COLO668 (cell line): Measurements from ENCODE around the gene ZFYVE28.

Experiments
- DNase-seq: peaks from one replicate; lab custom pipeline; 2025; ENCODE audit not compliant: unreplicated experiment; lab: John Stamatoyannopoulos, UW

Gene ZFYVE28

DNA sequence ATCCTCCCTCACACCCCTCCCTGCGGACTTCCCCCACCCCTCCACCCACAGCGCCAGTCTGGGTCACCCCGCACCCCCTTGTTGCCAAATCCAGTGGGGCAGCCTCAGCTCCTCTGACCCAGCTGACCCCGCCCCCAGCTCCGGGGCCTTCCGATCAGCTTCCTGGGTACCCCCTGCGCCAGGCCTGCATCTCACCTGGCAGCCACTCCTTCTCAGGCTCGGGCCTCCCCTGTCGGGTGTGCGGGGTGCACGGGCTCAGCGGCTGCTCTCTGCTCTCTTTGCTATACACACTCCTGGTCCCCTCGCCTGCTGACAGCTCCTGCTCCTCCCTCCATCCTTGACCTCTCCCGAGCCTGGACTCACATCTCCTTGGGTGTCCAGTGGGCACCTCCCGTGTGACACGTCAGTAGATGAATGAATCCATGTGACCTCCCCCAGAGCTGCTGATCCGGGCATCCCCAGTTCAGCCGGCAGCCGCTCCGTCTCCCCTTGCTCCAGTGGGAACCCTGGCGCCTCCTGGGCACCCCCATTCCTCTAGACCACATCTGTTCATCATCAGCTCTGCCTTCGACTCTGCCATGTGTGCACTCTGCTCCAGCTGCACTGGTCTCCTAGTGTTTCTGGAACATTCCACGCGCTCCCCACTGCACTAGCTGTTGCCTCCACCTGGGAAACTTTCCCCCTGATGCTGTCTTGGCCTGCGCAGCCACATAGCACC is 10.2 kb upstream of the ZFYVE28 start:
- no peak for DNase-seq

DNA sequence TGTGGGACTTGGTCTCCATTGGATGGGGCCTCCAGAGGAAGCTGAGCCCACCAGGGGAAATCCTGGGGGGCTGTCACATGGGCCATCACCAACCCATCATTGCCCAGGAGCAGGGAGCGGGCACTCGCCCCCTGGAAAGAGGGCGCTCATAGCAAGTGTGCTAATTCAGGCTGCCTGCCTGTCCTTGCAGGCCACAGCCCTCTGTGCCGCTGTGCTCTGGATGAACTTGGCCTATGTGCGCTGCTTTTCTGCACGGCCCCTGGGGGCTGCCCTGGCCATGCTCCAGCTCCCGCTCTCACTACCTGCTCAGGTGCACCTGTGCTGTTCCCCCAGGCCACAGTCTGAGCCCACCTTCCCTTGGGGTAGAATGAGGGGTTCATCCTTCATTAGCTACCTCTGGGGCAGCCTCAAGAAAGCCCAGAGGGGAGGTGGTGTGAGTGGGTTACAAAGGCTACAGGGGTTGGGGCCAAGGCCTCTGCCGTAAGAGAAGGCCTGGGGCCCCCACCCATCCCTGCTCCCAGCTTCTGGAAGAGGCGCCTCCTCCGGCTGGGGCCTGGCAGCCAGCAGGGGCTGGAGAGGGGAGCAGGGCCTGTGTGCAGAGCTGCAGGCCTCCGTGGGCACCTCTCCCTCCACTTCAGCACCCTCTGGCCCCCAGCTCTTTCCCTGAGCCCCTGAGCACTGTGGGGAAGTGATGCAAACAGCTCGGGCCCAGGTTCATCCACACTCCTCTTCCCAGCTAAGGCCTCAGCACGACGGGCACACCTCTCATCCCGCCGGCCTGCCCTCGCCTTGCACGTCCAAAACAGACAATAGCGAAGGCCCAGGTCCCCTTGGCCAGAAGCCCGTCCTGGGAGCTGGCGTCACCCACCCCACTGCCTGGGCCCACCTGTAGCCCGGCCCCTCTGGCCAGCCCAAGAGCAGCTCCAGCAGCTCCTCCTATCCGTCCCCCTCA is 9.2 kb upstream of the ZFYVE28 start:
- no peak for DNase-seq

DNA sequence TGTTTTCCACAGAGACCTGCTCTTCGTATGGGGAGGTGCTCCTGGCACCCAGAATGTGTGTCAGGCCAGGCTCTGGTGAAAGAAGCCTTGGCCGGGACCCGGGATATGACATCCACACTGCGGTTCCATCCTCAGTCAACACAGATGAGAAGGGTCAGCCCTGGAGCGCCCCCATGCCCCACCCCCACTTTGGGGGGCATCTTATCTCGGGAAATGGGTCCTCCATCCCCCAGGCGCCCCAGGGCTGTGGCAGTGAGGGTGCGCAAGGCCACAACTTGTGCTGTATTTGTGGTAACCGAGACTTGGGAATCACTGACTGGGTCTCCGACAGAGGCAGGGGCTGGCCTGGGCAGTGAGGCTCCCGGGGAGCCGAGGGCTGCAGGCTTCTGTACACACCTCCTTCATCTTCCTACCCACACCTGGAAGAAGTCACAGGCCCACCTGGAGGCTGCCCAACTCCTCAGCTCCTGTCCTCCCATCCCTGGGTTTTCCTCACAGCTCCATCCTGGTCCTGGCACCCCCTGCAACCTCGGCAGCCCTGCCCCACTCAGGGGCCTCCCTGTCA is 8.3 kb upstream of the ZFYVE28 start:
- no peak for DNase-seq

DNA sequence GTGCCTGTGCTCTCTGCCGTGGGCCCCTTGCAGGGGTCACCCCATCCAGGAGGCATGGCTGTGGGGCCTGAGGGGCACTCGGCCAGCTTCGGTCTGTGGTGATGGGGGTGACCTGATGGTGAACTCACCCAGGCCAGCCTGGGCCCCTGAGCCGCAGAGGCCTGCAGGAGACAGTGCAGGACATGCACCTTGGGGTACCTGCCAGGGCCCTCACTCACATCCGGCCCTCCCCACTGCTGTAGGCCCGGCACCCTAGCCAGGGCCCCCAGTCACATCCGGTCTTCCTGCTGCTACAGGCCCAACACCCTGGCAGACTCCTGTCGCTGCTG is 7.6 kb upstream of the ZFYVE28 start:
- no peak for DNase-seq

DNA sequence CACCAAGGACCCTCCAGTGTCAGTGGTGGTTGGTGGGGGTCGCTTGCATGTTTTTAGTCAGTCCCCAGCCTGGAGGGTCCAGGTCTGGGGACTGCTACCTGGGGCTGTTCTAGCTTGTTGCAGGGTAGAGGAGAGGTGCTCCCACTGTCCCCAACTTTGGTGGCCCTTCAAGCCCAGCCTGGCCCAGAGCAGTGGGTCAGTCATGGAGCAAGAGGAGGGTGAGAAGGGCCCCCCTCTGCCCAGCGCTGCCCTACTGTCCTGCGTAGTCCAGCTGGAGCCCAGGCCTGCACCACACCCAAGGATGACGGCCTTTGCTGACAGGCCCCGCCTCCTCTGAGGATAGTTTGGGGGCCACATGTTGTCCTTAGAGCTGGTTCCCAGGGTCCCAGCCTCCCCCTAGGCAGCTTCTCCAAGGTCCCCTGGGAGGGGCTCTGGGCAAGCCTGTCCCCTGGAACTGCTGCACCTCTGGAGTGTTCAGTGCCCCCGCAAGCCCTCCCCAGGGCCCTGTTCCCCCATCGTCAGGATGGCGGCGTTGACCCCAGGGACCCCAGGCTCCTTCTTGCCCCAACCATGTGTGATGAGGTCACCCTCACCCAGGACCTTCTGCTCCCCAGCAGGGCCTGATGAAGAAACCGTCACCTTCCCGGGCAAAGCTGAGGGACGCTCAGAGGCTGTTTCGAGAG is 7.1 kb upstream of the ZFYVE28 start:
- no peak for DNase-seq

DNA sequence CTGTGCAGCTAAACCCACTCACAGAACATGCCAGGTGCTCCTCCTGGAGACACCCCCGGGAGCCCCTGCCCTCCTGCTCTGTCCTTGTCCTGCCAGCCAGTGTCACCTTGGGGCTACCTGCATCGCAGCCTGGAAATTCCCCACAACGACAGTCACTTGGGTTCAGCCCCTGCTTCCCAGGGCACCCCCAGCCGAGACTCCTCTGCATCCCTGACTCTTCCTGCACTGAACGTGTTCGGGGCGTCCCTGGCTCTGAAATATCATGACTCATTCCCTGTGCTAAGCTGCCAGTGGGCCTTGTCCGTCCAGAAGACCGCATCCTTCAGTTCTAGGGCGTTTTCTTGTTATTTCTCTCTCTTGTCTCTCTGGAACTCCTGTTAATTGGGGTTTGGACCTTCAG is 6.1 kb upstream of the ZFYVE28 start:
- DNase-seq, result no peak

DNA sequence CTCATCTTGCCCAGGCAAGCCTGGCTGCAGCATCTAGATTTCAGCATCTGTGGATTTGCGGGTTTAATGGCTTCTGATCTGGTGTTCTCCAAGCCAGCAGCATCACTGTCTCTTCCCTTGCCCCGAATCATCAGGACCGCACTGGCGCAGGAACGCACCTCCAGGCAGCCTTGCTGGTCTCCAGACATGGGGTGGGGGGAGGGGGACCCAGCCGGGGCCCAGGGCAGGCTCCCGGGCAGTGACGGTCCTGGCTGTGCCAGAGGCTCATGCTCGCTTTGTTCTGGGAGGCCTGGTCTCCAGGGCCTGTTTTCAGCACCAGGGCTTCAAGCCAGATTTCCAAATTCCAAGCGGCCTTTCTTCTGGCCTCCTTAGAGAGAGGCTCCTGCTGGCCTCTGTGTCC is 5.2 kb upstream of the ZFYVE28 start:
- DNase-seq, result no peak

DNA sequence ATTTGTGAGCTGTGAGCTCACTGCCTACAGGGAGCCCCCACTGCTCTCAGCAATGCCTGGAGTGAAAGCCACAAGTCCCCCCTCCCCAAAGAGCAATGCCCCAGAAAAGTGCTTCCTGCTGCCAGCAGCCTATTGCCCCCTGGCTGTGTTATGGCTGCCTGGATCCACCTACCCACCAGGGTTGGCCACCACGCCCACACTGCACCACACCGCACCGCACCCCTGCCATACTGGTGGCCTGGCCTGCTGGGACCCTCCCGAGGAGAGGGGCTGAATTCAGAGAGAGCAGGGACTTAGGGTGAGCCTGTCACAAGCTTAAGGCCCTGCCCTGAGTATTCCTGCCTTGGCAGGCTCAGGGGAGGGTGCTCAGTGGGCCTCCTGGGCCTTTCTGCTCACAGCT is 4.6 kb upstream of the ZFYVE28 start:
- no peak for DNase-seq

DNA sequence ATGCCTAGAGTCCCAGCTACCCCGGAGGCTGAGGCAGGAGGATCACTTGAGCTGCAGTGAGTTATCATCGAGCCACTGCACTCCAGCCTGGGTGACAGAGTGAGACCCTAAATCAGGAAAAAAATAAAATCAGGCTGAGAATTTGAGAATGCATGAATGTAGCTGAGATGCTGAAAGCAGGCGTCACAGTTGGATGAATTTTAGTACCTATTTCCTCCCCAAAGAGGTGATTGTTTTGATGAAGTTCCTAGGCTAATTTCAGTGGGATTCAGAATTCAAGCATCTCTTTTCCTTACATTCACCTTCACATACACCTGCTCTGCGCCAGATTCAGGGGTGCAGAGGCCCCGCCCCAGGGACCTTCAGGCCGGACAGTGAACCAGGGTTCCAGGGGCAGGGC is 3.5 kb upstream of the ZFYVE28 start:
- no peak for DNase-seq

DNA sequence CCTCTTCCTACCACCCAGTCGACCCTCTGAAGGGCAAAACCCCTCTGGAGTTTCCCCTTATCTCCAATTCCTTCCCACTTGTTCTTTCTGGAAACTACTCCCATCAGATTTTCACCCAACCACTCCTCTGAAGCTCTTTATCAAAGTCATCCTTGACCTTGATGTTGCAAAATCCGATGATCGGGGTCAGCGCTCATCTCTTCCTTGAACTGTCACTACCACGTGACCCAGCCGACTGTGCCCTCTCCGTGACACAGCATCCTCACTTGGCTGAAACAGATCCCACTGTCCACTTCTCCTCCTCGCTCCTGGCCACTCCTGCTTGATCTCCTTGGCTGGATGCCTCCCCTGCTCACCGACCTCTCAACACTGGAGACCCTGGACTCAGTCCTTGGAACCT is 1.4 kb upstream of the ZFYVE28 start:
- DNase-seq, result no peak

DNA sequence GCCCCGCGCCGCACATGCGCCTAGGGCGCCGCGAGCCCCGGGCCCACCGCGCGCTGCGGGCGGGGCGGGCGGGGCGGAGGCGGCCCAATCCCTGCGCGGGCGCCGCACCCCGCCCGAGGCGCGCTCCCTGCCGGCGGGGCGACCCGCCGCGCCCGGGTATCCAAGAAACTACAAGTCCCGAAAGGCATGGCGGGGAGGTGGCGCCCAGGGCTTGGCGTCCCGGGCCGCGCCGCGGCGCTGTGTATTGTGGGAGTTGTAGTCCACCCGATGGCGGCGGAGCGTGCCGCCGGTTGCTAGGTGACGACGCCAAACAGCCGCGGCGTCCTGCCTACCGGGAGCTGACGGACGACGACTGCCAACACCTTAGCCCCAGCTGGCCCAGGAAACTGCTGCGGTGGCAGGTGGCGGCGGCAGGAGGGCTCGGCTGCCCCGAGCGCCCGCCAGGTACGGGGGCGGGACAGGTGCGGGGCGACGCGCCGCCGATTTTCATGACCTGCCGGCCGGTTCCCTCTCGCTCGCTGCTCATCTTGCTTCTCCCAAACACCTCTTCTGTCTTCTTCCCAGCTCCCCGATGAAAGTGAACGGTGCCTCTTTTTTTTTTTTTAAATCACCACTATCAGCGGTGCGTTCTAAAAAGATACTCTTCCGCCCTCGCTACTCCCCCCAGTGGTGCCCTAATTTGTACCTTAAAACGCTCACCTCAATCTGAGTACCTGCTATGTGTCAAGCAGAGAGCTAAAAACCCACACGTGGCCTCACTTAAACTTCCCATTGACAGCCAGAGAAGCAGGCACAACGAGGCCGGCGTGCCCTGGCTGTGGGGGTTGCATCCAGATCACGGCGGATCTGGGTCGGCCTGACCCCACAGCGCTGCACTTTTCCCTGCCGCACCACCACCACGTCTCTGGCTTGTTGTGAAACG is 466 bp upstream of the ZFYVE28 start, which contains the start of gene CFAP99:
CFAP99 (plus strand) TSS at position 306 of the 922 bp plus-strand sequence.
- peak; percentile 98 for DNase-seq

DNA sequence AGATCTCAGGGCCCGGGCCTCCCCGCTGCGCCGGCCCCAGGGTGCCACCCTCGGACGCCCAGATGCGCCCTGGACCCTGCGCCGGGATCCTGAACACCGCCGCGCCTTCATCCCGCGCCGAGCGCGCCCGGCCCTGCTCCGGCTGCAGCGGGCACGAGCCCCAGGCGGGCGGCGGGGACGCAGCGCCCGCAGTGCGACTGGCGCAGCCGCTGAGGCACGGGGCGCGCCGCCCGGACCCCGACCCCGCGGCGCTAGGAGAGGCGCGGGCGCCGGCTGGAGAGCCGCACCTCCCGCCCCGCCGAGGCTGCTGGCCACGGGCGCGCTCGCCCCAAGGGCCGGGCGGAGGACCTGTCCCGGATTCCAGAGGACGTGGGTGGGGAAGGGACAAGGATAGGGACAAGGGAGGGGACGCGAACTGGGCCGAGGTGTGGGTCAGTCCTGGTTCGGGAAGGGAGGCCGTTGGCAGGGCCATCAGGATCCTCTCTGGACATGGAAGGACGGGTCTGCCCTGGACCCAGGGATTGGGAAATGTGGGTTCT is 1.1 kb downstream of the ZFYVE28 start:
- DNase-seq, result peak; percentile 46

DNA sequence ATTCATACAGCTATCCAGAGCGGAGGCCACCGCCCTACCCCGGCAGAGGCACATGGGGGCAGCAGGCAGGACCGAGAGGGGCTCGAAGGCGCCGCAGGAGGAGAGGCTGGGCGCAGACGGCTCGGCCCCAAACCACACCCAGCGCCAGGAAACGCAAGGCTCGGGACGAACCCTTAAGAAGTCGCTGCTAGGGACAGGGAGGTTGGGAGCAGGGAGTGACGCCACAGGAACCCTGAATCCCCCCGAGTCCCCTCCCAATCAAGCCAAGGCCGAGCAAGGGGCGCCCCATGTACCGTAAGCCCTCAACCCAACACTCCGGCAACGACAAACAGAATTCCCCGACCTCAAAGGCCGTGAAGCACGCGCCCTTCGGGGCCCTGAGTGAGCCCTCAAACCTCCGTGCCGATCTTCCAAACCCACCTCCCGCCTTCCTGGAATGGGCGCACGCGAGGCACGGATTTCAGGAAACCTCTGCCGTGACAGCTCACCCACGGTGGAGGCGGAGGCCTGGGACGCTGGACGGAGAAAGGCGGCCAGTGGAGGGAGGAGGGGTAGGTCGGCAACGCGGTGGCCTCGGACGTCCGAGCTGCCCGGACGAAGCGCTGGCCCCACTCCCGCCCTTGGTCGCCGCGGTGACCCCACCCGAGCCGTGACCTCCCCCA is 1.8 kb downstream of the ZFYVE28 start:
- no peak for DNase-seq

DNA sequence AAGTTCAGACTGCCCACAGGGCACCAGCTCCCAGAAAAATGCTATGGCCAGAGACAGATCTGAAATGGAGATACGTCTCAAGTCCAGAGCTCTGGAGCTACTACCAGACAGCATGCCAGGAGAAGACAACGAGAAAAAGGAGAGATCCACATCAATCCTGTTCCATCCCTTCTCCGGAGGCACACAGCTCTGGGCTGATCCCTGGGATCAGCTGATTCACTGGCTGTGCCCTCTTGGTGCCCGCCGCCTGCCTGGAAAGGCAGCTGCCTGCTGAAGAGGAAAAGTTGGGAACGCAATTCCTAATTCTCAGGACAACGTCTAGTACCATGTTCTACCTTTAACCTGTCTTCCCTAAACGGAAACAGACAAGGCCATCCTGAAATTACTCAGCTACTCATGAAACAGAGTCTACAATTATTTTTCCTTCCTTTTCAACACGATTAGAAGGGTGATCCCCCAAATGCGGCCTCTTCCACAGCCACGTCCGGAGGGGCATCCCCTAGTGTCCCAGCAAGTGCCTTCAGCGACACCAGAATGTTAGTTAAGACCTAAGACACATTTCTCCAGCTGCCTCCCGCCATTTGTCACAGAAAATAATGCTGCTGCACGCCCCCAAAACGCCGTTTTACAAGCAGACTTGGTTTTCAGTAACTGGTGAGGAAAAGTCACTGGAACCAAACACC is 2.4 kb downstream of the ZFYVE28 start:
- no peak for DNase-seq

DNA sequence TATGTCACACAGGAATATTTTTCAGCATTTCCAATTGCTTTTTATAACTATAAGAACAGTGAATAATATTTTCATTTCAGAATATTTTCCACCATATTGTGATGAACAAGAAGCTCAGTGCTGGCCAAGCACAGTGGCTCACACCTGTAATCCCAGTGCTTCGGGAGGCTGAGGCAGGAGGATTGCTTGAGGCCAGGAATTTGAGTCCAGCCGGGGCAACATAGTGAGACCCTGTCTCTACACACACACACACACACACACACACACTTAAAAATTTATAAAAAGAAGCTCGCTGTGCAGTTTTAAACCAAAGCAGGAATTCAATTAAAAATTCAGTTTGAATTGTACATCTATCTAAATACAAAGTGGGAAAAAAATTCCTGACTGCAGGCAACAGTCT is 3.2 kb downstream of the ZFYVE28 start:
- DNase-seq, result no peak

DNA sequence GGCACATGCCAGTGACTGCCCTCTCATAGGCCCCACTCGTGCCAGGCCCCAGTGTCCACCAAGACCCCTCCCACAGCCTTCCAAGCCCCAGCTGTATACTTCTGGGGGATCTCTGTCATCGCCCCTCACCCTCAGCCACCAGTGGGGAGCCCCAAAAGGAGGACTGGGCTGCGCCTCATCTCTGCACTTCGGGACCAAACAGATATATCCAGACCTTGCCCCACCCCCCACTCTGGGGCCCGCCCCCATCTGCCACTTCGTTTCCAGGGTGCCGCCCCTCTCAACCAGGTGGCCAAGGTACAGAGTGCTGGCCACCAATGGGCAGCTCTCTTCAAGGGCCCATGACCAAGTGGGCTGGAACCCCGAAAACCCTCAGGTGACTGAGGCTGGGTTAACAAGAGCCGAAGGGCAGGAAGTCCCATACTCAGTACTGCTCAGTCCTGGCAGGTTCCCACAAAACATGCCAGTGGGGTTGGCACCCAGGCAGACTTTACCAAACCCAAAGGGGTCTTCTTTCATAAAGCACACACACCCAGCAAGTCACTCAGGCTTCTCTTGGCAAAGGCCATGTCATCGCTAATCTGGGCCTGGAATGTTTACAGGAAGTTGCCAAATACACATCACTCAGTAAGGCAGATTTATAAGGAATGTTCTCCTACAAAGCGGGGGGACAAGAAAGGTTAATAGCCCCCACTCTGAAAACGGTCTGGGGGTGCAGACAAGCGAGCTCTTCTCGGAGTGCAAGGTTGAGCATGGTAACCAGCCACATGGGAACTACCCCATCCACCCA is 4.4 kb downstream of the ZFYVE28 start:
- DNase-seq, result no peak

DNA sequence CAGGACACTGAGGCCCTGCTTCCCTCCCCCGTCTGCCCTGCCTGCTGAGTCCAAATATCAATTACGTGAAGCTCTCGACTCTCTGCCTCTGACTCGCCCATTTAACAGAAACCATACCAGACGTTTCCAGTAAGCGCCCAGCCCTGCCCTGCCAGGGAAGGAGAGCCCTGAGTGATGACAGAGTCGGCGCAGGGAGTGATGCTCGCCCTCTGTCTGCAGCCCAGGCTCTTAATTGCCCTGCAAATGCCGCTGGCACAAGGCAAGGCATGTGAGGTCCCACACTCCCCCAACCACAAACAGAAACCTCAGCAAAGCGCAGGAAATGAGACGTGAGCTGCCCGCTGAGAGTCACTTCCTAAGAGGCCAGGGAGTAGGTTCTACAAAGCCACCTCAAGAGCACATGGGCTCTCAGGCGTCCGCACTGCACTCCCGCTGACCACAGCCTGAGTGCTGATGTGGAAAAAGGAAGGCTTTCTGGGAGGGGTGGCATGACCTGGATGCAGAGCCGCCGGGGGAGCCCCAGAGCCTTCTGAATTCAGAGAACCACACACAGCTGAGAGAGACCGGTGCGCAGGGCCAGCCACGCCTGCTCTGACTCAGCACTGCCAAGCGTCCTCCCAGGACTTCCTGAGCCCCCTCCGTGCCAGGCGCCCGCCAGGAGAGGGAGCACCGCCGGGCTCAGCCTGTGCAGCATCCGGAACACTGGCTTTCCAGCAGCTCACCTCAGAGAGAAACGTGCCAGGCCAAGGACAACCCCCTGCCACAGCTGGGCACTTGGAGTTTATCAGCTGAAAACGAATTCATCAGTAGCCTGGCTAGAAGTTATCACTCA is 5.3 kb downstream of the ZFYVE28 start:
- DNase-seq, result peak; percentile 91
